ENCODE results near the gene KCNIP3.

GRCh38 chr2:95336406-95336805 lies 39.3 kb downstream of the KCNIP3 start:
- TF ChIP-seq, protein P1, sequence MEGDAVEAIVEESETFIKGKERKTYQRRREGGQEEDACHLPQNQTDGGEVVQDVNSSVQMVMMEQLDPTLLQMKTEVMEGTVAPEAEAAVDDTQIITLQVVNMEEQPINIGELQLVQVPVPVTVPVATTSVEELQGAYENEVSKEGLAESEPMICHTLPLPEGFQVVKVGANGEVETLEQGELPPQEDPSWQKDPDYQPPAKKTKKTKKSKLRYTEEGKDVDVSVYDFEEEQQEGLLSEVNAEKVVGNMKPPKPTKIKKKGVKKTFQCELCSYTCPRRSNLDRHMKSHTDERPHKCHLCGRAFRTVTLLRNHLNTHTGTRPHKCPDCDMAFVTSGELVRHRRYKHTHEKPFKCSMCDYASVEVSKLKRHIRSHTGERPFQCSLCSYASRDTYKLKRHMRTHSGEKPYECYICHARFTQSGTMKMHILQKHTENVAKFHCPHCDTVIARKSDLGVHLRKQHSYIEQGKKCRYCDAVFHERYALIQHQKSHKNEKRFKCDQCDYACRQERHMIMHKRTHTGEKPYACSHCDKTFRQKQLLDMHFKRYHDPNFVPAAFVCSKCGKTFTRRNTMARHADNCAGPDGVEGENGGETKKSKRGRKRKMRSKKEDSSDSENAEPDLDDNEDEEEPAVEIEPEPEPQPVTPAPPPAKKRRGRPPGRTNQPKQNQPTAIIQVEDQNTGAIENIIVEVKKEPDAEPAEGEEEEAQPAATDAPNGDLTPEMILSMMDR (IDR thresholded peaks at IDR 0.05): no peak
- TF ChIP-seq POLR2A (IDR thresholded peaks at IDR 0.05): no peak

Data from body of pancreas (tissue), 4 donors.